NK-92 treated with Interleukin-12 subunit alpha and Interleukin-12 subunit beta, amount 100 ng/mL, for 24 hours (cell line): Measurements from ENCODE around the gene EIF2S1.
"Not testable (repeated sequence)": the region's sequence is repeated elsewhere in the genome, so short reads cannot be mapped to it uniquely, and the experiment has no call there.

ENCODE experiments used
- DNase-seq: peaks from one replicate; lab custom pipeline; 2025; lab: John Stamatoyannopoulos, UW

Gene EIF2S1

GRCh38 chr14:67411370-67411769 is 51.2 kb downstream of the EIF2S1 start:
- no peak for DNase-seq

- no peak for DNase-seq
Measured at GRCh38 chr14:67411820-67412421, 51.8 kb downstream of the EIF2S1 start, which contains the start of gene PLEK2. TSS of gene PLEK2 (minus strand) at chr14:67412165. CDS start at chr14:67412059, 106 bp downstream.

- peak; percentile 9 for DNase-seq
Measured at GRCh38 chr14:67413806-67414769, 54.0 kb downstream of the EIF2S1 start.

- DNase-seq, result not testable (repeated sequence)
Measured at GRCh38 chr14:67415610-67416009, 55.5 kb downstream of the EIF2S1 start.

- no peak for DNase-seq
Measured at GRCh38 chr14:67416085-67416484, 56.0 kb downstream of the EIF2S1 start.

- no peak for DNase-seq
Measured at GRCh38 chr14:67416810-67417209, 56.7 kb downstream of the EIF2S1 start.

GRCh38 chr14:67417633-67418032 is 57.5 kb downstream of the EIF2S1 start:
- no peak for DNase-seq

- no peak for DNase-seq
Measured at GRCh38 chr14:67418401-67419191, 58.5 kb downstream of the EIF2S1 start.

- peak; percentile 32 for DNase-seq
Measured at GRCh38 chr14:67420102-67420739, 60.1 kb downstream of the EIF2S1 start.

- no peak for DNase-seq
Measured at GRCh38 chr14:67421356-67422224, 61.5 kb downstream of the EIF2S1 start.

GRCh38 chr14:67423424-67423823 is 63.3 kb downstream of the EIF2S1 start:
- DNase-seq, result no peak

GRCh38 chr14:67424539-67424938 is 64.4 kb downstream of the EIF2S1 start:
- DNase-seq, result no peak

- DNase-seq, result no peak
Measured at GRCh38 chr14:67425608-67426007, 65.5 kb downstream of the EIF2S1 start.

GRCh38 chr14:67426161-67426560 is 66.0 kb downstream of the EIF2S1 start:
- DNase-seq, result no peak

- DNase-seq, result peak; percentile 33
Measured at GRCh38 chr14:67426983-67427606, 67.0 kb downstream of the EIF2S1 start.

- DNase-seq, result no peak
Measured at GRCh38 chr14:67428501-67429031, 68.4 kb downstream of the EIF2S1 start.

GRCh38 chr14:67429510-67430205 is 69.5 kb downstream of the EIF2S1 start:
- no peak for DNase-seq

- no peak for DNase-seq
Measured at GRCh38 chr14:67432050-67432564, 72.0 kb downstream of the EIF2S1 start.

GRCh38 chr14:67435603-67436002 is 75.5 kb downstream of the EIF2S1 start:
- DNase-seq, result no peak
